K562 (cell line): ENCODE measurements around the gene TUBD1. TPM values are rescaled to one million over a fixed set of nuclear protein-coding genes. Genes with fewer than 3 reads are reported as not detected.

ENCODE experiments used
- CEBPB ChIP-seq: fragments of 450-650 bp; IDR thresholded peaks from 2 replicates; pipeline ENCODE4 v1.6.1; 2016; ENCODE audit warnings: missing genetic modification characterization, missing compliant biosample characterization
- CREBBP ChIP-seq: IDR thresholded peaks from one replicate; pipeline ENCODE4 v1.6.1; 2012; ENCODE audit warnings: low read depth, mild to moderate bottlenecking, control low read depth, inconsistent platforms, low read length
- ERF ChIP-seq: fragments of 450-650 bp; formaldehyde crosslinking; IDR thresholded peaks from 2 replicates; pipeline ENCODE4 v1.4.0; 2020; ENCODE audit warnings: mild to moderate bottlenecking, mixed read lengths
- FOXJ2 ChIP-seq: fragments of 200-800 bp; sonication (Bioruptor generic); IDR thresholded peaks from 2 replicates; pipeline ENCODE4 v1.6.1; 2016; ENCODE audit warnings: missing genetic modification characterization, missing compliant biosample characterization
- FOXJ3 ChIP-seq: sonication (generic); formaldehyde crosslinking; IDR thresholded peaks from 2 replicates; pipeline ENCODE4 v1.4.0; 2020; ENCODE audit warnings: mild to moderate bottlenecking, missing genetic modification reagents
- HDAC1 ChIP-seq, 2 experiments: fragments of 450-650 bp; IDR thresholded peaks; 2 replicates each; pipeline ENCODE4 v1.6.1; 2016 to 2017; ENCODE audit warnings: inconsistent platforms in 1 of 2, mild to moderate bottlenecking in 1 of 2, moderate library complexity in 1 of 2
- HDGF ChIP-seq: fragments of 450-650 bp; IDR thresholded peaks from 2 replicates; pipeline ENCODE4 v1.6.1; 2016
- HNRNPLL ChIP-seq: fragments of 200-400 bp; formaldehyde crosslinking; IDR thresholded peaks from 2 replicates; pipeline ENCODE4 v1.6.1; 2017; ENCODE audit warnings: low read length, low read depth, mild to moderate bottlenecking; ENCODE audit not compliant: poor library complexity, severe bottlenecking
- IRF2 ChIP-seq: sonication (generic); formaldehyde crosslinking; IDR thresholded peaks from 2 replicates; pipeline ENCODE4 v1.8.1; 2022; ENCODE audit warnings: mild to moderate bottlenecking, missing genetic modification reagents
- KDM2B ChIP-seq: fragments of 250-450 bp; sonication (Bioruptor Pico); IDR thresholded peaks from 2 replicates; pipeline ENCODE4 v1.8.0; 2021; ENCODE audit warnings: mild to moderate bottlenecking, moderate library complexity
- KDM4B ChIP-seq, 2 experiments: fragments of 450-650 bp in 1 of 2; sonication (generic) in 1 of 2; IDR thresholded peaks; 2 replicates each; pipeline ENCODE4 v1.6.1; 2016 to 2017; ENCODE audit warnings: borderline replicate concordance in 2 of 2, antibody characterized with exemption in 1 of 2, low read depth in 1 of 2, mild to moderate bottlenecking in 1 of 2
- L3MBTL2 ChIP-seq: fragments of 450-650 bp; IDR thresholded peaks from 2 replicates; pipeline ENCODE4 v1.6.1; 2016; ENCODE audit warnings: mild to moderate bottlenecking, moderate library complexity
- MAX ChIP-seq: sonication (generic); formaldehyde crosslinking; IDR thresholded peaks from 2 replicates; pipeline ENCODE4 v1.9.0; 2022; ENCODE audit warnings: mild to moderate bottlenecking, missing genetic modification reagents
- MCM7 ChIP-seq, 2 experiments: fragments of 450-650 bp; IDR thresholded peaks; 2 replicates each; pipeline ENCODE4 v1.6.1; 2016 to 2018
- MLX ChIP-seq, 2 experiments: fragments of 450-650 bp in 1 of 2; sonication (generic) in 1 of 2; formaldehyde crosslinking; conservative IDR thresholded peaks; 2 replicates each; pipeline versions ENCODE4 v1.4.0 to v1.8.1; 2020 to 2022; ENCODE audit warnings: mild to moderate bottlenecking in 1 of 2, missing genetic modification reagents in 1 of 2
- NFRKB ChIP-seq: fragments of 450-650 bp; IDR thresholded peaks from 2 replicates; pipeline ENCODE4 v1.6.1; 2016; ENCODE audit warnings: low read depth
- NR4A1 ChIP-seq, 2 experiments: fragments of 250-450 bp in 1 of 2; fragments of 450-650 bp in 1 of 2; sonication (Bioruptor Pico) in 1 of 2; IDR thresholded peaks; 2 replicates each; pipeline versions ENCODE4 v1.4.0 to v1.6.1; 2016 to 2020; ENCODE audit warnings: mild to moderate bottlenecking in 2 of 2, missing compliant biosample characterization in 1 of 2, missing genetic modification characterization in 1 of 2, moderate library complexity in 1 of 2
- PHF8 ChIP-seq: fragments of 200-600 bp; sonication (generic); IDR thresholded peaks from 2 replicates; pipeline ENCODE4 v1.6.1; 2012; ENCODE audit warnings: mixed run types, mild to moderate bottlenecking, inconsistent platforms, low read length, moderate library complexity, borderline replicate concordance
- STAT5B ChIP-seq: fragments of 250-450 bp; sonication (Bioruptor Pico); IDR thresholded peaks from 2 replicates; pipeline ENCODE4 v1.8.0; 2021; ENCODE audit warnings: mild to moderate bottlenecking, inconsistent platforms
- TRIM28 ChIP-seq: fragments of 450-650 bp; IDR thresholded peaks from 2 replicates; pipeline ENCODE4 v1.6.1; 2017
- U2AF1 ChIP-seq: fragments of 200-400 bp; formaldehyde crosslinking; optimal IDR thresholded peaks from 2 replicates; pipeline ENCODE3; 2017; ENCODE audit warnings: mild to moderate bottlenecking, low read depth, low read length, moderate library complexity
- ZEB2 ChIP-seq: fragments of 450-650 bp; IDR thresholded peaks from 2 replicates; pipeline ENCODE4 v1.6.1; 2016
- ZFP1 ChIP-seq: fragments of 450-650 bp; formaldehyde crosslinking; IDR thresholded peaks from 2 replicates; pipeline ENCODE4 v1.4.0; 2020; ENCODE audit warnings: mild to moderate bottlenecking, mixed read lengths
- ZFX ChIP-seq: sonication (generic); formaldehyde crosslinking; IDR thresholded peaks from 2 replicates; pipeline ENCODE4 v1.8.0; 2022; ENCODE audit warnings: mild to moderate bottlenecking, missing genetic modification reagents, moderate library complexity
- ZNF347 ChIP-seq: fragments of 450-650 bp; formaldehyde crosslinking; IDR thresholded peaks from 2 replicates; pipeline ENCODE4 v1.4.0; 2020; ENCODE audit warnings: low read depth, mild to moderate bottlenecking, moderate library complexity
- polyA plus RNA-seq, 8 experiments: library from polyadenylated mRNA; depleted of rRNA in 4 of 8; stranded (reverse) in 5 of 8; unstranded in 3 of 8; fragments of >200 nt; fragmentation: Nextera tagmentation in 2 of 8; fragmentation: Illumina TruSeq in 1 of 8; extraction: Ambion mirVana in 2 of 8; extraction: Trizol in 1 of 8; gene quantifications; 2 replicates each; pipeline versions ENCODE4 v1.2.1 to v1.2.3, GENCODE V29; 2011 to 2014; ENCODE audit warnings: inconsistent platforms in 1 of 8, missing spikeins in 1 of 8
- total RNA-seq, 7 experiments: library from RNA; depleted of rRNA in 6 of 7; stranded (reverse); fragments of >200 nt in 6 of 7; fragmentation: Illumina TruSeq in 2 of 7; extraction: Trizol in 2 of 7; gene quantifications; 2 replicates each; pipeline versions ENCODE4 v1.2.1 to v1.2.3, GENCODE V29; 2011 to 2021; ENCODE audit warnings: low replicate concordance in 1 of 7
- TF ChIP-seq, protein P1 (sequence below): fragments of 200-800 bp; sonication (Bioruptor generic); IDR thresholded peaks from 2 replicates; pipeline ENCODE4 v1.6.1; 2017; ENCODE audit warnings: missing genetic modification characterization, missing compliant biosample characterization
- TF ChIP-seq, protein P2 (sequence below): fragments of 250-450 bp; sonication (Bioruptor Pico); IDR thresholded peaks from 2 replicates; pipeline ENCODE4 v1.4.0; 2020; ENCODE audit warnings: mild to moderate bottlenecking

TUBD1 gene
- total and polyA plus RNA-seq, 9 of the 15 experiments (the other 6 are each of a cell fraction or from before 2014, with no cell fraction given), result 10.8 to 35.3 (median 17.9) TPM

DNA sequence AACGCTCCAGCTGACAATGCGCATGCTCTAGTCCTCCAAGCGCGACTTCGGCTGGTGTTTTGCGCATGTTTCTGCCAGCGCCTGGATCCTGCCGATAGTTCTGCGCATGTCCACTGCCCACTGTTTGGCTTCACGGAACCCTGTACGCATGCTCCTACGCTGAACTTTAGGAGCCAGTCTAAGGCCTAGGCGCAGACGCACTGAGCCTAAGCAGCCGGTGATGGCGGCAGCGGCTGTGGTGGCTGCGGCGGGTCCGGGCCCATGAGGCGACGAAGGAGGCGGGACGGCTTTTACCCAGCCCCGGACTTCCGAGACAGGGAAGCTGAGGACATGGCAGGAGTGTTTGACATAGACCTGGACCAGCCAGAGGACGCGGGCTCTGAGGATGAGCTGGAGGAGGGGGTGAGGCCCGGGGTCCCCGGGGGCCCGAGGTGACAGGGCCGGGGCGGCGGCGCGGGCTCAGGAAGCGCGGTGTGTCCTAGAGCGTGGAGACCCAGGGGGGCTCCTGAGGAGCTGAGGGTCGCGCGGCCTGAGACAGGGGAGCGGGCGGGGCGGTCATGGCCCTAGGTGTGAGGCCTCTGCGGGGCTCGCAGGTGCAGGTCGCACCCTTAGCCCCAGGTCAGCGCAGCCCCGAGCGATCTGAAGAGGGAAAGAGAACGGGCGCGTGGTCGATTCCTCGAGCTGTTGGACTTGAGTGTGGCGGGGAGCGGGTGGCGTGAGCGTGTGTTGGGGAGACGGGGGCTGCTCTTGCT, at the start of gene TUBD1, which contains the start of gene RPS6KB1 (continued):
- TF ChIP-seq, protein P1, sequence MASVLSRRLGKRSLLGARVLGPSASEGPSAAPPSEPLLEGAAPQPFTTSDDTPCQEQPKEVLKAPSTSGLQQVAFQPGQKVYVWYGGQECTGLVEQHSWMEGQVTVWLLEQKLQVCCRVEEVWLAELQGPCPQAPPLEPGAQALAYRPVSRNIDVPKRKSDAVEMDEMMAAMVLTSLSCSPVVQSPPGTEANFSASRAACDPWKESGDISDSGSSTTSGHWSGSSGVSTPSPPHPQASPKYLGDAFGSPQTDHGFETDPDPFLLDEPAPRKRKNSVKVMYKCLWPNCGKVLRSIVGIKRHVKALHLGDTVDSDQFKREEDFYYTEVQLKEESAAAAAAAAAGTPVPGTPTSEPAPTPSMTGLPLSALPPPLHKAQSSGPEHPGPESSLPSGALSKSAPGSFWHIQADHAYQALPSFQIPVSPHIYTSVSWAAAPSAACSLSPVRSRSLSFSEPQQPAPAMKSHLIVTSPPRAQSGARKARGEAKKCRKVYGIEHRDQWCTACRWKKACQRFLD (CRISPR knock-in tag), result no peak
- 0 out of 2 replicates have a peak, but pooled peaks have one; percentile 25 for TF ChIP-seq ERF (CRISPR knock-in tag)
- TF ChIP-seq CEBPB (tag), result no peak
- TF ChIP-seq FOXJ2 (tag), result no peak
- no peak for TF ChIP-seq HDGF
- no peak for TF ChIP-seq CREBBP
- TF ChIP-seq, protein P2, sequence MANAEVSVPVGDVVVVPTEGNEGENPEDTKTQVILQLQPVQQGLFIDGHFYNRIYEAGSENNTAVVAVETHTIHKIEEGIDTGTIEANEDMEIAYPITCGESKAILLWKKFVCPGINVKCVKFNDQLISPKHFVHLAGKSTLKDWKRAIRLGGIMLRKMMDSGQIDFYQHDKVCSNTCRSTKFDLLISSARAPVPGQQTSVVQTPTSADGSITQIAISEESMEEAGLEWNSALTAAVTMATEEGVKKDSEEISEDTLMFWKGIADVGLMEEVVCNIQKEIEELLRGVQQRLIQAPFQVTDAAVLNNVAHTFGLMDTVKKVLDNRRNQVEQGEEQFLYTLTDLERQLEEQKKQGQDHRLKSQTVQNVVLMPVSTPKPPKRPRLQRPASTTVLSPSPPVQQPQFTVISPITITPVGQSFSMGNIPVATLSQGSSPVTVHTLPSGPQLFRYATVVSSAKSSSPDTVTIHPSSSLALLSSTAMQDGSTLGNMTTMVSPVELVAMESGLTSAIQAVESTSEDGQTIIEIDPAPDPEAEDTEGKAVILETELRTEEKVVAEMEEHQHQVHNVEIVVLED (CRISPR knock-in tag), result peak; percentile 56; the same call in 1 of the 2 replicates
- peak; percentile 100 for TF ChIP-seq ZFX (CRISPR knock-in tag)
- TF ChIP-seq U2AF1, result no peak
- TF ChIP-seq KDM4B (IDR thresholded peaks at IDR 0.05; ENCODE audit: borderline replicate concordance in 2 of 2, low read depth in 1 of 2), result no peak; a peak in 1 of 4 replicates
- no peak for TF ChIP-seq IRF2
- TF ChIP-seq KDM2B (CRISPR knock-in tag), result no peak
- peak; percentile 96 for TF ChIP-seq HNRNPLL
- peak; percentile 93 for TF ChIP-seq MAX (CRISPR knock-in tag)
- TF ChIP-seq TRIM28, result no peak
- TF ChIP-seq ZNF347 (CRISPR knock-in tag), result no peak
- TF ChIP-seq STAT5B (CRISPR knock-in tag), result no peak
- TF ChIP-seq NFRKB, result peak; percentile 69; the same call in 1 of the 2 replicates
- no peak for TF ChIP-seq MCM7 (IDR thresholded peaks at IDR 0.05)
- no peak; the same call in 1 of the 2 replicates for TF ChIP-seq L3MBTL2
- TF ChIP-seq ZEB2, result no peak
- TF ChIP-seq HDAC1 (IDR thresholded peaks at IDR 0.05), result no peak; a peak in 2 of 4 replicates
- peak; percentile 100 for TF ChIP-seq PHF8
- TF ChIP-seq MLX (CRISPR knock-in tag; conservative IDR thresholded peaks at IDR 0.05), result no peak
- 0 out of 2 replicates have a peak, but pooled peaks have one; percentile 18 for TF ChIP-seq NR4A1 (CRISPR knock-in tag; IDR thresholded peaks at IDR 0.05)
- no peak for TF ChIP-seq NR4A1 (tag; IDR thresholded peaks at IDR 0.05)
- TF ChIP-seq ZFP1, result no peak
- TF ChIP-seq FOXJ3, result no peak
